Skeletal muscle satellite cell (primary cell): ENCODE measurements around the gene PRXL2B.

Experiments
- H3K27me3 ChIP-seq: 2 replicates; pipeline ENCODE4 v1.7.0; 2013; ENCODE audit warnings: low read length; ENCODE audit not compliant: control insufficient read depth, insufficient read depth
- H3K36me3 ChIP-seq: 2 replicates; pipeline ENCODE4 v1.7.0; 2013; ENCODE audit warnings: mild to moderate bottlenecking, control low read depth, low read length; ENCODE audit not compliant: insufficient read depth
- H3K4me1 ChIP-seq: 2 replicates; pipeline ENCODE4 v1.7.0; 2013; ENCODE audit warnings: low read length; ENCODE audit not compliant: control insufficient read depth, insufficient read depth
- H3K4me2 ChIP-seq: 2 replicates; pipeline ENCODE4 v1.7.0; 2013; ENCODE audit warnings: mild to moderate bottlenecking, low read length
- H3K4me3 ChIP-seq: 2 replicates; pipeline ENCODE4 v1.7.0; 2013; ENCODE audit warnings: low read length
- H3K9ac ChIP-seq: 2 replicates; pipeline ENCODE4 v1.7.0; 2013; ENCODE audit warnings: mild to moderate bottlenecking, low read depth, low read length, moderate library complexity
- H3K9me3 ChIP-seq: replicated peaks from 2 replicates; pipeline ENCODE4 v1.7.0; 2013; ENCODE audit warnings: mild to moderate bottlenecking, control low read depth, low read length

PRXL2B gene

DNA sequence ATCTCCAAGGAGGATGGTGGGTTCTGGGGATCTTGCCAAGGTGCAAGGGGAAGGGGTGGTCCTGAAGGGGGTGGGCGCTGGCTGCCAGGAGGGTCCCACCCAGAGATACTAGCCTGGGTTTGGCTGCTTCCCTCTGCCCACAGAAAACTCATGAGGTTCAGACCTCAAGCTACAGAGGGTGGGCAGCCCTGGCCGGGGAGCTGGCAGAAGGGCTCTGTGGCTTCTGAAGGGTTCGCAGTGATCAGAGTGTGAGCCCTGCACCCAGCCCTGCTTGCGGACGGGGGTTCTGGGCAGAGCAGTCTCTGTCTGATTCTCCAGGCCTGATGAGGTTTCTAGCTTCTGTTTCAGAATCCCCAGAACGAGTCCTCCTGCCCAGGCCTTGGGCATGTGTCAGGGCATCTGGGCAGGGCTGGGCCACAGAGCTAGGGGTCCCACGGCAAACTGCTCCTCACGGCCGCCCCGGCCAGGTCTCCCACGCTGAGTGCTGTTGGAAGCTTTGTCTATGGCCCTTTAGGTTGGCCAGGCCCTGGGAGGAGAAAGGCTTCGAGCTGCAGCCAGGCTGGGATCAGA lies 46.9 kb downstream of the PRXL2B start:
- Histone ChIP-seq H3K9ac (no peak overlapping the region), H3K27me3 (peaks cover 6% of the 10 kb centered on the region), H3K36me3 (no peaks in the 10 kb centered on the region), H3K4me2 (no peak overlapping the region), H3K4me3 (no peak overlapping the region), H3K9me3 (no peaks in the 10 kb centered on the region), H3K4me1 (no peaks in the 10 kb centered on the region)

DNA sequence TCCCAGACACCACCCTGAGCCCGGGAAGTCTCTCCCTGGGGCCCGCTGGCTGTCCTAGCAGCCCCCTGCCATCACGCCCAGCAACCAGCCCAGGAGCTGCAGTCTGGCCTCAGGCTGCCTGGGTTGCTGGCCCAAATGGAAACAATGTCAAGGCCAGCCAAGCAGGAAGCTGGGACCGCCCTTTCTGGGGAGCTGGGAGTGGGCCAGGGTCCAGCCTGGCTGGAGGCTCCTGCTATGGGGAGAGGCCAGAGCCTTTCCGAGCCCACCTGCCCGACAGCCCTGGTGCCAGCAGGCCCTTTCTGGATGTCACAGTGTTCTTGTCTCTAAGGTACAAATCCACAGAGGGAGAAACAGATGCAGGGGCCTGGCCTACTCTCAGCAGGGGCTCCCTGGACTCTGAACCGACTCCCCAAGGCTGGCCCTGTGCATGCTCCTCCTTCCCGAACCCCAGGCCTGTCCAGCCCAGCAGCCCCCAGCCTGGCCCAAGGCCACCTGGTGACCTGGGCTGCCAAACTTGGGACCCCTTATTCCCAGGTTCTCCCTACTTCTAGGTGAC lies 47.4 kb downstream of the PRXL2B start:
- no peak overlapping the region for H3K4me3 ChIP-seq
- no peak overlapping the region for H3K4me2 ChIP-seq
- peaks cover 6% of the 10 kb centered on the region for H3K27me3 ChIP-seq
- H3K9me3 ChIP-seq: no peaks in the 10 kb centered on the region
- H3K36me3 ChIP-seq: no peaks in the 10 kb centered on the region
- no peaks in the 10 kb centered on the region for H3K4me1 ChIP-seq
- H3K9ac ChIP-seq: no peak overlapping the region

DNA sequence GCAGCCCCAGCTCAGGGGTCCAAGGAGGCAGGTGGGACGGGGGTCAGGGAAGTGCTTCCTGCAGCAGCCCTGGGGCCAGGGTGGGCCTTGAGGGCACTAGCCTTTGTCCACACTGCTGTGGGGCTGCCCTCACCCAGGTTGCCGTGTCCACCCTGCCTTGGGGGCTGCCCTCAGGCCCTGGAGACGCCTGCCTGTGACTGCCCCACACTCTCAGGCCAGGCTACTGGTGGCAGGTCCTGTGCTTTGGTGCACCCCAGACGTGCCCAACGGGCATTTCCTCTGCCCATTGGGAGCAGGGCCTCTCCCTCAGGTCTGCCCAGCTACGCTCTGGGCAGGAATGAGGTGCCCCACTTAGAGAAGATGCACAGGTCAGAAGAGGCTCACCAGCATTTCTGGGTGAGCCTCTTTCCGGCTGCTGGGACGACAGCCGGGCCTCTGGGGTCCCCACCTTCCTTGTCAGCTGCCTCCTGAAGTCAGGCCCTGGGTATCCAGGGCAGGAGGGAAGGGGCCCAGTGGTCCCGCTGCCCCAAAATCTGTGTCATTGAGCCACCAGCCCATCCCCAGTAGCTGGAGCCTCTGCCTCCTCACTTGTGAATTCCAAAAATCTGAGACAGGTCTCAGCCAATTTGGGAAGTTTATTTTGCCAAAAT lies 48.9 kb downstream of the PRXL2B start:
- Histone ChIP-seq H3K4me2 (no peak overlapping the region), H3K4me1 (no peaks in the 10 kb centered on the region), H3K27me3 (no peaks in the 10 kb centered on the region), H3K4me3 (no peak overlapping the region), H3K9ac (no peak overlapping the region), H3K9me3 (no peaks in the 10 kb centered on the region), H3K36me3 (no peaks in the 10 kb centered on the region)

DNA sequence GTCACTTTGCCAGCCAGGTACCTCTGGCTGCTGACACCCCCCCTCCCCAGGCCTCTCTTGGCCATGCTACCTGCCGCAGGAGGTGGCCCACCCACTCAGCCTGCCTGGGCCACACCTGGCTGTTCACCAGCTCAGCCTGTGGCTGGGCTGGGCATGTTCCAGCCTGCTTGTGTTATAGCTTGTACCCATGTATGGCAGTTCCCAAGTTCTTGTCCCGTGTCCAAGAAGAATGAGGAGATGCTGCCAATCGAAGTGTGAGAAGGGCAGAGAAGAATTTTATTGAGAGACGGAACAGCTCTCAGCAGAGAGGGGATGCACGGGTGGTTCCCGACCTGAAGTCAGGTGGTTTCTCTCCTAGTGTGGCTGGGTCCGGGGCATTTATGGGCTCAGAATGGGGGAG lies 50.2 kb downstream of the PRXL2B start:
- Histone ChIP-seq H3K4me1 (peaks cover 2% of the 10 kb centered on the region), H3K9ac (no peak overlapping the region), H3K9me3 (no peaks in the 10 kb centered on the region), H3K4me3 (no peak overlapping the region), H3K27me3 (no peaks in the 10 kb centered on the region), H3K4me2 (no peak overlapping the region), H3K36me3 (no peaks in the 10 kb centered on the region)

DNA sequence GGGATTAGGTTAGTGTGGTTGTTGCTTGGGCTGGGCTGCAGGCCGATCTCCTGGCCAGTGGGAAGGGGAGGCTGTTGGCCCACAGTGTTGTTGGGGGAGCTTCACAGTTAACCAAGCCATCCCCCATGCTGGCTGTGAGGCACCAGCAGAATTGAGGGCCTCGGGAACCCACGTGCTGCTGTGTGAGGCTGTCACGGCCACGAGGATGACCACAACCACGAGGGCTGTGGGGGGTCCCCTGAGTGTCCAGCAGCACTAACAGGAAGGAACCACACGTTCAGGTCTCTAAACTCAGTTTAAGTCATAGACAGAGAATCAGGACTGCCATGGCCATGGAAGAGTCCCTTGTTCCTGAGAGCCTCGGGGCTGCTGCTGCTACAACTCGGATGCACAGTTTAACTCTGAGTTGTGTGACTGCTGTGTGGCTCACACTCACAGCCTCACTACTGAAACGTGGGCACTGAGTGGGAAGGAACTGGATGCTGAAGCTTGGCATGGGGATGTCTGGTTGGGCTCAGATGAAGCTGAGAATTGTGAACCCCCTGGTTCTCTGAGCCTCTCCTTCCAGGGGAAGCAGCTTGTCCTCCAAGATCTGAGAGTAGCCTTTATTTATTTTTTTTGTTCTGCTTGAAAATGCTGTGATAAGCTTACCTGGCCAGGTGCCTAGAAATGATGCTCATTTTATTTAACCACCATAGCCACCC lies 51.0 kb downstream of the PRXL2B start:
- H3K36me3 ChIP-seq: no peaks in the 10 kb centered on the region
- H3K9ac ChIP-seq: no peak overlapping the region
- no peaks in the 10 kb centered on the region for H3K9me3 ChIP-seq
- H3K27me3 ChIP-seq: no peaks in the 10 kb centered on the region
- no peak overlapping the region for H3K4me2 ChIP-seq
- H3K4me3 ChIP-seq: no peak overlapping the region
- H3K4me1 ChIP-seq: peaks cover 10% of the 10 kb centered on the region

DNA sequence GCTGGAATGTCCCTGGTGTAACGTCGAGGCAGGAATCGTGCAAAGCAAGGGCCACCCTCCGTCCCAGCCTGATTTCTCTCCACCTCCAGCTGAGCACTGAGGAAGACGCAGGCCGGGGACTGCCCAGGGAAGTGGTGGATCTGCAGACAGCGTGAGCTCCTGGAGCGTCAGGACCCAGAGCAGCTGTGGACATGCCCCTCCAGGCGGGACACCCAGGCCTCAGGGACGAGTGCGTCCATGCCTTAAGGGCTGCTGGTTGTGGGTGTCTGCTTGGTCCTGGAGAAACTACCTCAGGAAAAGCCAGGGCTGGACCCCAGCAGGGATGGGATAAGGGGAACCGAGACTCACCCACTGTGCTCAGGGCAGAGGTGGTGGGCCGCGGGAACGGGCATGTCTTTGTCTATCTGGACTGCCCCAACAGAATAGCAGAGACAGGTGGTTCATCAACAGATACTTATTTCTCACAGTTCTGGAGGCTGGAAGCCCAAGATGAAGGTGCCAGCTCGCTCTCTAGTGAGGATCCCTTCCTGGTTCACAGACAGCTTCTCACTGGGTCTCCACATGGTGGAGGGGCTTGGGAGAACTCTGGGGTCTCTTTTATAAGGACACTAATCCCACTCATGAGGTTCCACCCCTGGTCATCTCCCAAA lies 52.0 kb downstream of the PRXL2B start:
- H3K9me3 ChIP-seq: no peaks in the 10 kb centered on the region
- H3K36me3 ChIP-seq: no peaks in the 10 kb centered on the region
- H3K27me3 ChIP-seq: no peaks in the 10 kb centered on the region
- H3K9ac ChIP-seq: no peak overlapping the region
- no peak overlapping the region for H3K4me2 ChIP-seq
- H3K4me1 ChIP-seq: peaks cover 12% of the 10 kb centered on the region
- H3K4me3 ChIP-seq: no peak overlapping the region

DNA sequence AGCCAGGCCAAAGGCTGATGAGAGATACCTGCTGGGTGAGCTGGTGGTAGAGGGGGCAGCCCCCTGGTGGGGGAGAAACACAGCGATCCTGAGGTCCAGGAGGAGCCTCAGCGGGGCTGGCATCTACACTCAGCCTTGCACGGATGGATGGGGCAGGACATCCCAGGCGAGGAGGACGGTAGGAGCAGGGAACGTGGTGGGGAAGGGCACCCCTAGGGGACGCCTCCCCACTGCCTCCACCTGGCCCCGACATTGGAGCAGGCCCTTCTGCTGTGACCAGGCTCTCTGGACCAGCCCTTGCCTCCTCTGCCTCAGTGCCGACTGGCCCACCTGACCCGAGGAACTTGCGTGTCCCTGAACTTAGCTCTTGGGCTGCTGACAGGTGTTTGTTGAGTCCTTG lies 52.6 kb downstream of the PRXL2B start:
- Histone ChIP-seq H3K9me3 (no peaks in the 10 kb centered on the region), H3K36me3 (no peaks in the 10 kb centered on the region), H3K27me3 (no peaks in the 10 kb centered on the region), H3K4me3 (no peak overlapping the region), H3K9ac (no peak overlapping the region), H3K4me1 (peaks cover 12% of the 10 kb centered on the region), H3K4me2 (no peak overlapping the region)

DNA sequence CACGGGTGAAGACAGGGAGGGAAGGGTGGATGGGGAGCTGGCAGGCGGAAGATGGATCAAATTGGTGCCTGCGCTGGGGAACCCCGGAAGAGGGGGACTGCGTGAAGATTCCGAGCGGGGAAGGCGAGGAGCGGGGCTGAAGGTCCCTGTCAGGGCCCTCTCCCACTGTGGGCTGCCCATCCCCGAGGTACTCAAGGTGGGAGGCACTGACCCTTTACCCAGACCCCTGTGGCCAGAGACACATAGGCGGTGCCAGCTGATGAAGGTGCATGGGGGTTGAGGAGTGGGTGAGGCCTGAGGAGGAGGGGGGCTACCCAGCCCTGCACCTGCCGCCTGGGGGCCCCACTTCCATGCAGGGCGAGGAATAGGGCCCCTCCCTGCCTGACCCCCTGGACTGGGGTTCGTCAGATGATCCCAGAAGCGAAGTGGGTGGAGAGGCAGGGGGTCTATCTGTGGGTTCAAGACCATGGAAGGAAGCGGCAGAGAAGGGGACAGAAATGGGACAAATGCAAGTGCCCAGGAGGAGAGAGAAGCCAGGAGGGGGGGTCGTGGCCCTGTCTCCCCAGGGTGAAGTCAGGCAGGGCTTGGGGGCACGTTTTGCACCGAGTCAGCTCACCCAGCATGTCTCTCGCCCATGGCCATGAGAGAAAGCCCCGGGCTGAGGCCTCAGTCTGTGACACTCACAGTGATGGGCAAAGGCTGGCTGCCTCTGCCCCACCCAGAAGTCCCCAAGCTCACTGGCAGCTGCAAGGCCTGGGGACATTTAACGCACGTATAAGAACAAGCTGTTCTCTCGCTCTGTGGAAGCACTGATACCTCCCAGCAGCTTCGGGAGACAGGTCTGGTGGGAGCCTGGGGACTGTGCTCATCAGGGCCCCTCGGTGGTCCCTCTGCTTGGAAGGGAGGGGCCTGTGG lies 53.3 kb downstream of the PRXL2B start:
- peaks cover 12% of the 10 kb centered on the region for H3K4me1 ChIP-seq
- H3K36me3 ChIP-seq: no peaks in the 10 kb centered on the region
- H3K27me3 ChIP-seq: no peaks in the 10 kb centered on the region
- H3K9me3 ChIP-seq: no peaks in the 10 kb centered on the region
- no peak overlapping the region for H3K4me3 ChIP-seq
- H3K4me2 ChIP-seq: no peak overlapping the region
- no peak overlapping the region for H3K9ac ChIP-seq

DNA sequence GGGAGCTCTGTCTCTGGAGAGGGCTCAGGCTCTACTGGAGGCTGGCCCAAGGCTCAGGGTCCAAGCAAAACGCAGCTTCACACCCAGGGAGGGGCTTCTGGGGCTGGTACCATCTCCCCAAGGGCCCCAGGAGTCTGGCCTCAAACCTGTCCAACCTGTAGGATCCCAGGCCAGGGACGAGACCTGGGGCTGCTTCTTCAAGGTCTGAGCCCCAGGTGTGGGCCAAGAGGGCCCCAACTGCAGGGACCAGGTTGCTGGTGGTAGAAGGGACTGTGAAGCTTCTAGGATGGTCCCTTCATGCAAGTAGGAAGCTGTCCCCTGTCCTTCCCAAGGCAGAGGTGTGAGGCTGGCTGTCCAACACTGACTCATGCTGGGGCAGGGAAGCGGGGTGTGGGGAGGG lies 54.0 kb downstream of the PRXL2B start:
- Histone ChIP-seq H3K9me3 (no peaks in the 10 kb centered on the region), H3K27me3 (no peaks in the 10 kb centered on the region)

More for the DNA sequence above, 54.0 kb downstream of the PRXL2B start:
- no peak overlapping the region for H3K9ac ChIP-seq
- H3K36me3 ChIP-seq: no peaks in the 10 kb centered on the region
- peaks cover 12% of the 10 kb centered on the region for H3K4me1 ChIP-seq
- H3K4me2 ChIP-seq: no peak overlapping the region
- no peak overlapping the region for H3K4me3 ChIP-seq
